PFSK-1 (cell line): Measurements from ENCODE around the gene PCP4.

Experiments
- POLR2AphosphoS5 ChIP-seq: IDR thresholded peaks from 2 replicates; pipeline ENCODE4 v1.6.1; 2012; ENCODE audit warnings: low read depth, mild to moderate bottlenecking, control low read depth, low read length, moderate library complexity
- TAF1 ChIP-seq: IDR thresholded peaks from 2 replicates; pipeline ENCODE4 v1.6.1; 2012; ENCODE audit warnings: low read length, control low read depth, borderline replicate concordance; ENCODE audit not compliant: insufficient read depth
- TF ChIP-seq, protein P1 (sequence below), 2 experiments: IDR thresholded peaks; 2 replicates each; pipeline versions ENCODE4 v1.6.1 to v1.8.0; 2011 to 2012; ENCODE audit warnings: low read depth in 2 of 2, low read length in 2 of 2, control low read depth in 1 of 2, inconsistent platforms in 1 of 2, mild to moderate bottlenecking in 1 of 2, moderate library complexity in 1 of 2; ENCODE audit not compliant: insufficient read depth in 1 of 2

DNA sequence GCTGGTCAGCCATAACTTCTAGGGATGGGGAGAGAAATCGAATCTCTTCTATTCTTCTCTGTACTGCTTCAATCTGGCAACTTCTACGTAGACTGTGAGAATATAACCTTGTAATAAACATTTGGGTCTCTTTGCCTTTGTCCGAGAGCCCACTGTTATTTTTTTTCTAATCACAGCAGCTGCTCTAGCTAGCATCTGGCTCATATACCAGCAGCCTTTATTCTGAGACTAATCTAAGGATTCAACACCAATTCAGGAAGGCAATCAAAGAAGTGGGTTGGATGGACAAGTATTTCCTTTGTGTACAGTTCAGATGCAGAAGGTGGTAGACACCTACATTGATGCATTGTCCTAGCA, 15.6 kb downstream of the PCP4 start:
- TF ChIP-seq, protein P1, sequence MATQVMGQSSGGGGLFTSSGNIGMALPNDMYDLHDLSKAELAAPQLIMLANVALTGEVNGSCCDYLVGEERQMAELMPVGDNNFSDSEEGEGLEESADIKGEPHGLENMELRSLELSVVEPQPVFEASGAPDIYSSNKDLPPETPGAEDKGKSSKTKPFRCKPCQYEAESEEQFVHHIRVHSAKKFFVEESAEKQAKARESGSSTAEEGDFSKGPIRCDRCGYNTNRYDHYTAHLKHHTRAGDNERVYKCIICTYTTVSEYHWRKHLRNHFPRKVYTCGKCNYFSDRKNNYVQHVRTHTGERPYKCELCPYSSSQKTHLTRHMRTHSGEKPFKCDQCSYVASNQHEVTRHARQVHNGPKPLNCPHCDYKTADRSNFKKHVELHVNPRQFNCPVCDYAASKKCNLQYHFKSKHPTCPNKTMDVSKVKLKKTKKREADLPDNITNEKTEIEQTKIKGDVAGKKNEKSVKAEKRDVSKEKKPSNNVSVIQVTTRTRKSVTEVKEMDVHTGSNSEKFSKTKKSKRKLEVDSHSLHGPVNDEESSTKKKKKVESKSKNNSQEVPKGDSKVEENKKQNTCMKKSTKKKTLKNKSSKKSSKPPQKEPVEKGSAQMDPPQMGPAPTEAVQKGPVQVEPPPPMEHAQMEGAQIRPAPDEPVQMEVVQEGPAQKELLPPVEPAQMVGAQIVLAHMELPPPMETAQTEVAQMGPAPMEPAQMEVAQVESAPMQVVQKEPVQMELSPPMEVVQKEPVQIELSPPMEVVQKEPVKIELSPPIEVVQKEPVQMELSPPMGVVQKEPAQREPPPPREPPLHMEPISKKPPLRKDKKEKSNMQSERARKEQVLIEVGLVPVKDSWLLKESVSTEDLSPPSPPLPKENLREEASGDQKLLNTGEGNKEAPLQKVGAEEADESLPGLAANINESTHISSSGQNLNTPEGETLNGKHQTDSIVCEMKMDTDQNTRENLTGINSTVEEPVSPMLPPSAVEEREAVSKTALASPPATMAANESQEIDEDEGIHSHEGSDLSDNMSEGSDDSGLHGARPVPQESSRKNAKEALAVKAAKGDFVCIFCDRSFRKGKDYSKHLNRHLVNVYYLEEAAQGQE (IDR thresholded peaks at IDR 0.05; ENCODE audit: insufficient read depth in 1 of 2, low read depth in 2 of 2, low read length in 2 of 2): no peak
- TF ChIP-seq TAF1 (no peak), POLR2AphosphoS5 (no peak)
